D721Med (cell line): ENCODE measurements around the gene WNT6.

Source experiments
- DNase-seq: peaks from one replicate; pipeline ENCODE4 v3.0.0; 2011; ENCODE audit warnings: low spot score; ENCODE audit not compliant: insufficient read length
- FAIRE-seq: peaks from 2 replicates; lab custom pipeline; 2011; peaks lifted over from hg19 to GRCh38; lab: Jason Lieb, UNC
- TF ChIP-seq, protein P1 (sequence below): IDR thresholded peaks from 2 replicates; pipeline ENCODE4 v1.5.1; 2012; ENCODE audit warnings: mild to moderate bottlenecking, control low read depth; ENCODE audit not compliant: insufficient read depth; ENCODE audit errors: missing control alignments

Gene WNT6

DNA sequence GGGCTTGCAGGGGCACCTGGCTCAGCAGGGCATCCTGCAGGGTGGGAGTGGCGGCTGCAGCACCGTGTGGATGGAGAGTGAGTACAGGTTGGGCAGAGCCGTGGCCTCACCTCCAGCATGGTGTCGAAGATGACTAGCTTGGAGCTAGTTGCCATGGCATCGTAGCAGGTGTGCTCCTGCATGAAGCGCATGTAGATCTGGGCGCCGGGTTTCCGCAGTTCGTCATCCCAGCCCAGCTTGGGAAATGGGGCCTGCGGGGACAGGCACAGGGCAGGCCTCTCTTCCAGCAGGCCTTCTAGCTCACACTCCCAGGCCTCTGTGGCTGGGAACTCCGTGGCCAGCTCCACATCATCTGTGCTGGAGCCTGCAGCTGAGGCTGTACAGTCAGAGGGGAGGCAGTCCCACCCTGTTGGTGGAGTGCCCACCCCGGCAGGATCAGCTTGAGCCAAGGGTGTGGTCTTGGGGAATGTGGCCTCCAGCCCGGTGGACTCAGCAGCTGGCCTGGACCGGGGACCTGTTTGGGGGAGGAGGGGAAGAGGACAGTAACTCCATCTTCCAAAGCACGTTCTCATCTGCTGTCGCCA lies 29.6 kb upstream of the WNT6 start:
- TF ChIP-seq, protein P1, sequence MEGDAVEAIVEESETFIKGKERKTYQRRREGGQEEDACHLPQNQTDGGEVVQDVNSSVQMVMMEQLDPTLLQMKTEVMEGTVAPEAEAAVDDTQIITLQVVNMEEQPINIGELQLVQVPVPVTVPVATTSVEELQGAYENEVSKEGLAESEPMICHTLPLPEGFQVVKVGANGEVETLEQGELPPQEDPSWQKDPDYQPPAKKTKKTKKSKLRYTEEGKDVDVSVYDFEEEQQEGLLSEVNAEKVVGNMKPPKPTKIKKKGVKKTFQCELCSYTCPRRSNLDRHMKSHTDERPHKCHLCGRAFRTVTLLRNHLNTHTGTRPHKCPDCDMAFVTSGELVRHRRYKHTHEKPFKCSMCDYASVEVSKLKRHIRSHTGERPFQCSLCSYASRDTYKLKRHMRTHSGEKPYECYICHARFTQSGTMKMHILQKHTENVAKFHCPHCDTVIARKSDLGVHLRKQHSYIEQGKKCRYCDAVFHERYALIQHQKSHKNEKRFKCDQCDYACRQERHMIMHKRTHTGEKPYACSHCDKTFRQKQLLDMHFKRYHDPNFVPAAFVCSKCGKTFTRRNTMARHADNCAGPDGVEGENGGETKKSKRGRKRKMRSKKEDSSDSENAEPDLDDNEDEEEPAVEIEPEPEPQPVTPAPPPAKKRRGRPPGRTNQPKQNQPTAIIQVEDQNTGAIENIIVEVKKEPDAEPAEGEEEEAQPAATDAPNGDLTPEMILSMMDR = no peak
- FAIRE-seq = no peak
- no peak for DNase-seq

DNA sequence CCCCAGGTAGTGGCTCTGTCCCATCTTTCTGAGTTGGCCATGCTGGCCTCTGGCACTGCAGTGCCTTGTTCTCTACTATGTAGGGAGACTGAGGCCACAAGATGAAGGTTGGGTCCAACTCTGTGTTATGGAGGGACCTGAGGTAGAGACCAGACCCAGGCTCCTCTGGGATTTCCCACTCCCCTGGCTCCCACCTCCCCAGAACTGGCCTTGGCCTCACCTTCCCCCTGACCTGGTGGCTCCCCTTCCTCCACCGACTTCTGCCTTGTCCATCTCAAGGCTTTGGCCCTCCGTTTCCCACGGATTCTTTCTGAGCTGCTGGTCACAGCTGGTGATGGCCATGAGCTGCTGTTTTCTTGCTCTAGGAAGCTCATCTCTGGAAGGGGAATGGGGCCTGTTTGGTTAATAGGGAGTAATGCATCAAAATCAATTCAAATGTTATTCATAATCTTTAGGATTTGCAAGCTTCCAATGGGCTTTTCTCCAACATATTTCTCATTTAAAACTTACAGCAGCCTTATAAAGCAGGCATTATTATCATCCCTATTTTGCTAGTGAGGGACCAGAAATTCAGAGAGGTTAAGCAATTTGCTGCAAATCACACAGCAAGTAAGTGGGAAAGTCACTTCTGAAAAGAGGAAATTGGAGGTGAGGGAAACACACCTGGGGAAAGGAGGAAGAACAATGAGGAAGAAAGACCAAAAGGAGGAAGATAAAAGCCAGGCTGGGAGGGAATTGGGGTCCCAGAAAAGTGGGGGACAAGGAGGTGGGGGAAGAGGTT lies 28.9 kb upstream of the WNT6 start:
- FAIRE-seq = no peak

DNA sequence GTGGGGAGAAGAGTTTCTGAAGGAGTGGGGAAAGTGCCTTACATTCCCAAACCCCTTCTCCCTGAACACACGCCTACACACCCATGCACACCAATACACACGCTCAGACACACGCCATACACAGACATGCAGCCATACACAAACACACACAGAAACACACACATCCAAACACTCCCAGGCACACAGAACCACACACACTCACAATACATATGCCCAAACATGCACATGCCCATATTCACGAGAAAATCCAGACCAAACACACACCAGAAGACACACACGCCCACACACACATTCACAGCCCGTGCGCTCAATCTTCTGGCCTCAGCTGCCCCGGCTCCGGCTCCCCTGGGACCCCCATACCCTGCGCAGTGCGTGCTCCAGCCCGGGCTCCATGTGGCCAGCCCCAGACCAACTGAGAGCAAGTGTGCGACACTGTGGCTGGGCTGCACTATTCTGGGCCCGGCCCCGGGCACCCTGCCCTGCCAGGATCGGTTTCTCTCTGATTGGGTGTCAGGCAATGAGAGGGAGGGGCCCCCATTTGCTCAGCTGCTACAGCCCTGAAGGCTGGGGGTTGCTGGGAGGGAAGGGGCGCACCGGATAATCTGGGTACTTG lies 28.1 kb upstream of the WNT6 start, which contains the start of gene PRKAG3:
PRKAG3 (minus strand) TSS at position 426 of the 613 bp plus-strand sequence.
- TF ChIP-seq, protein P1 = no peak
- FAIRE-seq (no peak), DNase-seq (no peak)

More for the DNA sequence above, 28.9 kb upstream of the WNT6 start:
- TF ChIP-seq, protein P1 = no peak
- no peak for DNase-seq

DNA sequence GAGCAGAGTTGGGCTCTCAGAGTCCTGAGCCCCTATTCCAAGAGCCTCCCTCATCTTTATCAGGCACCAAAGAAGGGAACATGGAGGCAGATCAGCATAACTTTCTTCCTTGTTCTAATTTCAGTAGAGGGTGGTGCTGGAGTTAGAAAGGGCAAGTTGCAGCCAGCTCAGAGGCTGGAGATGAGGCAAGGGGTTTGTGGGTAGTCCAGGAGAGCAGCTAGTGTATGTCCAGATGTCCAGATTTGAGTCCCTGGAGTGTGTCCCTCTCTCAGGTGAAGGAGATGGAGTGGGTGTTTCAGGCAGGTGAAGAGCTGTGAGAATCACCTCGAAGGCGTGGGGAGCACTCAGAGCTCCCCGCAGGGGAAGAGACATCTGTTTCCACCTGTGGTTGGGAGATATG lies 27.5 kb upstream of the WNT6 start:
- TF ChIP-seq, protein P1 = no peak
- no peak for DNase-seq
- no peak for FAIRE-seq

DNA sequence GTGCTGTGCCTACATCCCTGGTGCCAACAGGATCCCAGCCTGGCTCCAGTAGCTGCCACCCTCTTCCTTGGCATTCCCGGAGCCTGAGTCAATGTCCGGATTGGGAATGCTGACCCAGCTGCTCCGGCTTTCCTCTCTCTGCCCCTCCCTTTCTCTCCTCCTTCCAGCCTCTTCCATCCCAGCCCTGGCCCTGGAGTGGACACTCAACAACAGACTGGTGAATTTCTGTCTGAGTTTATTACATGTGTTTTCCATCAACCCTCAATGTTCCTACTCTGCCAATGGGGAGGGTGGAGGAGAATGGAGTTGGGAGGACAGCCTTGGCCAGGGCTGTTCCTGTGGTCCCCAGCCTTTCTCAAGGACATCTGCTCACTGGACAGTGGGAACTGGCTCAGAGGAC lies 27.1 kb upstream of the WNT6 start:
- DNase-seq (no peak), FAIRE-seq (no peak)
- TF ChIP-seq, protein P1 = no peak

DNA sequence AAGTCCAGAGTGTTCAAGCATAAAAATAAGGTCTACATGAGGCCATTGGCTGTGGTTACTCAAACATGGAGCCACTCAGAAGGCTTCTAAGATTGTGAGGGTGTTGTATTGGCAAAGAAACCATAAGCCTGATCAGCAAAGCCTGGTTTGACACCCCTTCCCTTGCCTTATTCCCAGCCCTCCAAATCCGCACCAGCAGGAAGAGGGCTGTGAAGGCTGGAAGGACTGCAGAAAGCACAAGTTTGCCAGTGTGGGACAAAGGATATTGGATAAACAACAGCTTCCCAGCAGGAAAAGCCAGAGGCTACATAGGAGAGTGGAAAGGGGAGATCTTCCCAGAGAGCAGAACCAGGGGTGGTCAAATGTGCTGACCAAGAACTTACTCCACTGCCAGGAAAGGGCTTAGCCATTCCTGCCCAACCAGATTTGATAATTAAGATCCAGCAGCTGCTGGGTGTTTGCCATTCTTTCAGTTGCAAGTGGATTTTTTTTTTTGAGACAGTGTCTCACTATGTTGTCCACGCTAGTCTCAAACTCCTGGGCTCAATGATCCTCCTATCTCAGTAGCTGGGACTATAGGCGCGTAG lies 26.5 kb upstream of the WNT6 start:
- FAIRE-seq (no peak), DNase-seq (no peak)
- TF ChIP-seq, protein P1 = no peak
